ENCODE results near the gene RBM19.

The RBM19 gene, protein sequence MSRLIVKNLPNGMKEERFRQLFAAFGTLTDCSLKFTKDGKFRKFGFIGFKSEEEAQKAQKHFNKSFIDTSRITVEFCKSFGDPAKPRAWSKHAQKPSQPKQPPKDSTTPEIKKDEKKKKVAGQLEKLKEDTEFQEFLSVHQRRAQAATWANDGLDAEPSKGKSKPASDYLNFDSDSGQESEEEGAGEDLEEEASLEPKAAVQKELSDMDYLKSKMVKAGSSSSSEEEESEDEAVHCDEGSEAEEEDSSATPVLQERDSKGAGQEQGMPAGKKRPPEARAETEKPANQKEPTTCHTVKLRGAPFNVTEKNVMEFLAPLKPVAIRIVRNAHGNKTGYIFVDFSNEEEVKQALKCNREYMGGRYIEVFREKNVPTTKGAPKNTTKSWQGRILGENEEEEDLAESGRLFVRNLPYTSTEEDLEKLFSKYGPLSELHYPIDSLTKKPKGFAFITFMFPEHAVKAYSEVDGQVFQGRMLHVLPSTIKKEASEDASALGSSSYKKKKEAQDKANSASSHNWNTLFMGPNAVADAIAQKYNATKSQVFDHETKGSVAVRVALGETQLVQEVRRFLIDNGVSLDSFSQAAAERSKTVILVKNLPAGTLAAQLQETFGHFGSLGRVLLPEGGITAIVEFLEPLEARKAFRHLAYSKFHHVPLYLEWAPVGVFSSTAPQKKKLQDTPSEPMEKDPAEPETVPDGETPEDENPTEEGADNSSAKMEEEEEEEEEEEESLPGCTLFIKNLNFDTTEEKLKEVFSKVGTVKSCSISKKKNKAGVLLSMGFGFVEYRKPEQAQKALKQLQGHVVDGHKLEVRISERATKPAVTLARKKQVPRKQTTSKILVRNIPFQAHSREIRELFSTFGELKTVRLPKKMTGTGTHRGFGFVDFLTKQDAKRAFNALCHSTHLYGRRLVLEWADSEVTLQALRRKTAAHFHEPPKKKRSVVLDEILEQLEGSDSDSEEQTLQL

GRCh38 chr12:113965951-113966797 is at the start of gene RBM19:
TSS of gene RBM19 (minus strand) at chr12:113966325. CDS start at chr12:113966227, 98 bp downstream.
- TF ChIP-seq CTCF (IDR thresholded peaks at IDR 0.05; ENCODE audit: borderline replicate concordance, insufficient read depth, low read depth, low read length): peak; percentile 87
- peak within 1 kb of the TSS; percentile 89 for H3K4me3 ChIP-seq (ENCODE audit: low read depth, low read length)

- TF ChIP-seq CTCF (IDR thresholded peaks at IDR 0.05; ENCODE audit: borderline replicate concordance, insufficient read depth, low read depth, low read length): no peak
- no peak overlapping the region for H3K4me3 ChIP-seq (ENCODE audit: low read depth, low read length)
These were observed 49.7 kb upstream of the RBM19 start for GRCh38 chr12:114015851-114016250.

- H3K4me3 ChIP-seq (ENCODE audit: low read depth, low read length): no peak overlapping the region
- no peak for TF ChIP-seq CTCF (IDR thresholded peaks at IDR 0.05; ENCODE audit: borderline replicate concordance, insufficient read depth, low read depth, low read length)
These were observed 47.6 kb upstream of the RBM19 start for GRCh38 chr12:114013575-114014345.

DNA sequence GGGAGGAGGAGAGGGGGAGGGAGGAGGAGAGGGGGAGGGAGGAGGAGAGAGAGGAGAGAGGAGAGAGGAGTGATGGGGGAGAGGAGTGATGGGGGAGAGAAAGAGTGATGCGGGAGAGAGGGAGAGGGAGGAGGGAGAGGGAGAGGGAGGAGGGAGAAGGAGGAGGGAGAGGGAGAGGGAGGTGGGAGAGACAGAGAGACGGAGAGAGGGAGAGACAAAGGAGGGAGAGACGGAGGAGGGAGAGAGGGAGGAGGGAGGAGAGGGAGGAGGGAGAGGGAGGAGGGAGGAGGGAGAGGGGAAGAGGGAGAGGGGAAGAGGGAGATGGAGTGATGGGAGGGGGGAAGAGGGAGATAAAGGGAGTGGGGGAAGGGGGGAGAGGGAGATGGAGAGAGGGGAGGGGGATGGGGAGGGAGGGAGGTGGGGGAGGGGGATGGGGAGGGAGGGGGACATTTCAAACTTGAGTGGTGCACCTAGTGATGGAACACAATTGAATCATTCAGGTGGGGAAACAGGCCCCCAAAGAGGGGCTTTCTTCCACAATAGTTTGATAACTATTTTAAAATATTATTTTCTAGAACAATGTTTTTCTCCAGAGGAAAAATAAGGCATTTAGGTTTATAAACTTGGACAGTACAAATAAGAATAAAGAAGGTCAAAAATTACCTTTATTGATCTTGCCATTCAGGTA is 46.8 kb upstream of the RBM19 start:
- H3K4me3 ChIP-seq (ENCODE audit: low read depth, low read length): no peak overlapping the region
- TF ChIP-seq CTCF (IDR thresholded peaks at IDR 0.05; ENCODE audit: borderline replicate concordance, insufficient read depth, low read depth, low read length): no peak

- no peak for TF ChIP-seq CTCF (IDR thresholded peaks at IDR 0.05; ENCODE audit: borderline replicate concordance, insufficient read depth, low read depth, low read length)
These were observed 45.6 kb upstream of the RBM19 start for GRCh38 chr12:114011711-114012110.

More at GRCh38 chr12:114011711-114012110, 45.6 kb upstream of the RBM19 start:
- H3K4me3 ChIP-seq (ENCODE audit: low read depth, low read length): no peak overlapping the region
